Fibroblast of skin of abdomen (primary cell): ENCODE results near the gene CNTF.
A peak's percentile ranks its signal among the peaks of the same experiment; 100 is the strongest.

Experiments used
- DNase-seq: peaks from one replicate; pipeline ENCODE4 v3.0.0-alpha.2; 2013

CNTF gene

DNA sequence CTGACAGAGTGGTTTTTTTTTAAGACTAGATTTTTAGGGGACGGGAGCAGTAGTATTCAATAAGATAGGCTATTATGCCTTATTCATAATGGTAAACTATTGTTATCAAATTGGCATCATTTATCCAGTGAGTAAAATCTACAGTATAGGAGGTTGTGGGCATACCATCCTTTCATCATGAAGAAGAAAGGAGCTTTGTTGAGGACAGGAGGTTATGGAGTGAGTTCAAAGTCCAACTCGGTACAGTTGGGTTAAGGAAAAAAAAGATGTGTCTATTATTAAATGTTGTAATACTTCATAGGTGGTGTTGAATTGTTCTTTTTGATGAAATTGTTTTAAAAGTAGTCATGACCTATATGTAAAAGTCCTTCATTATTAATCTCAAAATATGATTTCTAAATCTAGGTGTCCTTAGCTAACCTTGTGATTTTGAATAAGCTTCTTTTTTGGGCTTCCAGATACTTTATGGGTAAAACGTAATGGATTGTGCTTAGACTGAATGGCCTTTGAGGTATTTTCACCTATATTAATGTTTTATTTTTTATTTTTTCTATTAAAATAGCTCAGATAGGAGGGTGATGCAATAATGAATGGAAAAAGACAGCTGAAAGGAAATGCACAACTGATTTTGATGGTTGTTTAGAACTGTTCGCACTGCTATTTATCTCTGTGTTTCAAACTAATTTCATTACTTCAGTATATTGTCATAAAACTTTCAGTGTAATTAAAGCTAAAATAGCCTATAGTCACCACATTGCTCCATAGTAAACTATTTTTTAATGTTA is 15.3 kb upstream of the CNTF start:
- no peak for DNase-seq

GRCh38 chr11:58608331-58608730 is 14.1 kb upstream of the CNTF start:
- DNase-seq, result no peak

- no peak for DNase-seq
These were observed 12.7 kb upstream of the CNTF start for GRCh38 chr11:58609723-58610122.

DNA sequence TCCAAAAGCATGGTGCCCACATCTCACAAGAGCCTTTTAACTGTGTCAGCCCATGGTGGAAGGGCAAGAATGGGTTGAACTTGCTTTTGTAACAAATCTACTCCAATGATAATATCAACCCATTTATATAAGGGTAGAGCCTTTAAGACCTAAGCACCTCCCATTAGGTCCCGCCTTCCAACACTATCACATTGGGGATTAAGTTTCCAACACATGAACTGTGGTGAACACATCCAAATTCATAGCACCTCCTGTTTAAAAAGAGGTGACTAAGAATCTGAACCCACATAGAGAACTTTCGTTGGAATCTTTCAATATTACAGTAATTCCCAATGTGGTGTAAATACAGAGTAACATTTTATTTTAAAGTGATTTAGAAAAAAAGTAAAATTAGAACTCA is 9.2 kb upstream of the CNTF start:
- no peak for DNase-seq

DNA sequence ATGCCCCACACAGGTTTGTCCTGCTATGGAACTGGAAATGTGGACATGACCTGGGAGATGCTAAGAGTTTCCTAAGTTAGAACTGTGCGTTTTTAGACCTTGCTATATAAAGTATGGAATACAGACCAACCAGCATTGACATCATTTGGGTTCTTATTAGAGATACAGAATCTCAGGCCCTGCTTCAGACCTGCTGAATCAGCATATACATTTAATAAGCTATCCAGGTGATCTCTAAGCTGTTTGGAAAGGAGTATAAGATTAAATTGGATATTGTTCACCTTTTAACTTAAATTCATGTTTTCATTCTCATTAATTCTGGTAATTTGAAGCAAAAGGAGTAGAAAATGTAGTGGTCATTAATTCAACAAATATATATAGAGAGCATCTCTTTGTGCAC is 6.9 kb upstream of the CNTF start:
- no peak for DNase-seq

DNA sequence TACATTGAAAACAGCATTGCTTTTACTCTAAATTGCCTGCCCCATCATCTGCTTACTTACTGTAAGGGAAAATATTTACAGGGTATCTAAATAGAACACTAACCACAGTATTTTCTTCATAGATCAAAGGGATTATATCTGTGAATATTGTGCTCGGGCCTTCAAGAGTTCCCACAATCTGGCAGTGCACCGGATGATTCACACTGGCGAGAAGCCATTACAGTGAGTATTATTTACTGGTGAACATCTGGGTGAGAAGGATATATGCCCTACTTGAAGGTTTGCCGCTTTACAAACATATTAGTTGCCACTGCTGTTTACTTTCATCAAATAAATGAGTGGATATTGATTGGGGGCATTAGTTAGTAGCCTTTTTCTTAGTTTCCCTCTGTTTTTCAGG is 5.9 kb upstream of the CNTF start:
- peak; percentile 85 for DNase-seq

DNA sequence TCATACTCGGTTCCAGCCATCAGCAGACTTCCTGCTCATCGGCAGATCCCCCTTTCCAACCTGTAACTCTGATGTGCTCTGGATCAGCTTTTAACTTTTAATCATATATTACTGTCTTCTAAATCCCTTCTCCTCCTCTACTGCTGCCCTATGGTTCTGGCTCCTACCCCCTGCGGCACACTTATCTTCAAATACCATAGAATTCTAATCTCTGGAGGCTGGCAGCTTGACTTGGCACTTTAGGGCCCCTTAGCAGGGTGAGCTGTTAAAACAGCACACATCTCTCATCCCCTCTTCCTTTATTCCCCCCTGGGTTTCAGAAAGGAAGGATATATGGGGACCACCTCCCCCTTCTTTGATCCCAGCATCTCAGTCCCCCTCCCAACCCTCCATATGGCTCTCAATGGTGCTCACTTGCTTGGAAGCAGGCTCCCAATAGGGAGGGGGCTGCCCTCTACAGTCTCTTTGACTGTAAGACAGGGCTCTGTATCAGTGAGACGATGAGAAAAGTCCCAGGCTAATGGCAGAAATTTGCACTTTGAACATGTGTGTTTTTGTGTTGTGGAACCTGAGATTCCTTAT is 4.4 kb upstream of the CNTF start:
- no peak for DNase-seq

DNA sequence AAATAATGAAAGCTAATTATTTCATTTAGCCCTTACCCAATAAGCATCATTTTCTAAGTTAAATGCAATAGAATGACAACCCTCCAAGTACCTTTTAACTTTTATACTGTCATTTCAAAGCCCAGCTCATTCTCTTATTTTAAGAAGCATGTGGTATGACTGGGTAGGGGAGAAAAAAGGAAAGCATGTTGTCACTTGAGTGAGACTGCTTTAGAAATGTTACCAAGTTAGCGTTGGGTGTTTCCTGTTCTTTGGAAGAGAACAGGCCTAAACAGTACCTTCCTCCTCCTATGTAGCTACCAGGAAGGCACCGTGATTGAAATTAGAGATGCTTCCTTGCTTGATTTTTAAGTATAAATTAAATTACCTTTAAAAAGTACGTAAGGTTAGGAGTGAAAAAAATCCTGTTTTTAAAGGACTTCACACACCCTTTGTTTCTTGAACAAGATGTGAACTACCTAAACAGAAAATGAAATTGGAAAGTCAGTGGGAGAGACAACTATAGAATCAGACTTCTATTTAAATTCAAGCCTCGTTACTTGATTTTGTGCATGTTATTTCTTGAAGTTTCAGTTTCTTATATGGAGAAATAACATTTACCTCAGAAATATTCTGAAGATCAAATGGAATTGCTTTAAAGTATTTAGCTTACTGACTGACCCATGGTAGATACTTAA is 741 bp upstream of the CNTF start:
- no peak for DNase-seq

GRCh38 chr11:58625086-58625485 is 2.6 kb downstream of the CNTF start:
- no peak for DNase-seq

DNA sequence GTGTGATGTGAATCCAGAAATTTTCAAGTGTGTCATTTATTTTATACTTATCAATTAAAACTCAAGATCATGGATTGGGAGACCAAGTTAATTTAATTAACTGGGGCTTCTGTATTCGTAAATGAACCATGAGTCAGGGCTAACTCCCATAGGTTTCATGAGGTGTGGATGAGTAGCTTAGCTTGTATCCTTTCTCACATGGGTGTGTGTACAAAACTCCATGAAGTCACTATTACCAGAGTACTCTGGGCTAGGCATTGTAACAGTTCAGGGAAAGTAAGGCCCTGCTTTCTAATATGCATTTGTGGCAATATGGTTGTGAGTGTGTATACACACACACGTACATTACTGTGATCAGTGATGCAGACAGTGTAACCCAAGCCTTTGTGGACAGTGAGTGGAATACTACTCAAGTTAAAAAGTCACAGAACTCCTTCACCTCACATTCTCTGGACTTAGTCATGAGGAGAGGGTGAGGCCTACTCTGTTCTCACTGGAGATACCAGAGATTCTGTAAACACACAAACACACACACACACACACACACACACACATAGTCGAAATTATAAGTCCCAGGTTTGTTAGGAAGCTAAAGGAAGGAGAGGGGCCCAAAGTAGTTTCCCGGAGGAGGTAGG is 3.5 kb downstream of the CNTF start:
- DNase-seq, result no peak

DNA sequence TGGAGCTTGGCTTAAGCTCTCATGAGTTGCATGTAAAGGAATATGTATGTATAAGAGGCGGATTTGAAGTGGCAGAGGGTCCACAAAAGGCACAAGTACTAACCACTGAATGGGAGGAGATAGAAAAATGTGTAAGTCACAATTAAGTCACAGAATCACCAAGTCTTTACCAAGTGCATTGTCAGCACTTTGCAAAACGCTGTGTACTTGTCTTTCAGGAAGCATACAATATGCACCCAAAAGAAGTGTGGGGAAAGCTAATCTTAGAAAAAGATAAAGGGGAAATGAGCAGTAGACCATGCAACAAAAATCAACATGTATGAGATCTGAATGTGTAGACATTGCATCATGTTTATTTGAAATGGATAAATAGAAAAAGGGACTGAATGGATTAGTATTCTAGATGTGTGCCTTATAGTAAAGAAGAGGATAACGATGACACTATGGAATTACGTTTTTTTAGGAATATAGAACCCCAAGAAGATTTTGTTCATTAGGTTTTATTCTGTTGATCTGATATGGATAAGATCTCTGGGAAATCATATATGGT is 4.5 kb downstream of the CNTF start:
- DNase-seq, result no peak

- DNase-seq, result no peak
These were observed 6.0 kb downstream of the CNTF start for GRCh38 chr11:58628446-58628845.

DNA sequence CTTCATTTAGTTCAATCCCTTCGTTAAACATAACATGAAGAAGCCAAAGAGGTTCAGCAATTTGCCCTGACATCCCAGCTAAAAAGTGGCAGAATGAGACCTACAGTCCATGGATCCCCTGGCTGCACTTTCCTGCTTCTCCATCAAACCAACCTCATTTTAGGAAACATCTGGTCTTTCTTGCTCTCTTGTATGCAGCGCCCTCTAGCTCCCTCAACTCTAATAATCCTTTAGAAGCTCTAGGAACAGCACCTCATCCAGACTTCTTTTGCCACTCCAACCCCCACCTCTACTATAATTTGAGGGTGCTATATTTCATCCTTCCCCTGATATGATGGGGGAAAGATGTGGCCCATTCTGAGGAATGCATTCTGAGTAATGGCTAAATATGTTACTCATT is 7.4 kb downstream of the CNTF start:
- peak; percentile 54 for DNase-seq

DNA sequence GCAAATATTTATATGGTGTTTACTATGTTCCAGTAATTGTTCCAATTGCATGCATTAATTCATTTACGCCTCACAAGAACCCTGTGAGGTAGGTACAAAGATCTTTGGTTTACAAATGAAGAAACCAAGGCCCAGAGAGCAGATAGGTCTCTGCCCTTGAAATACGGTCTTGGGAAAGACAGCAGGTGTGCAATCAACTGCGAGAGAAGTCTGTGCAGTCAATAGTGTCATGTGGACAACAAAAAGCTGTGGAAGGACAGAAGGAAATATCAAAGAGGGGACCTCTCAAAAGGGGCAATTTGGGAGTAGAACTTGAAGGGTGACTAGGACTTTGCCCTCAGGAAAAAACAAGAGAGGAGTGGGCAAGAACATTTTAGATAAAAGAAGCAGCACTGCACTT is 8.9 kb downstream of the CNTF start:
- DNase-seq, result no peak

GRCh38 chr11:58632510-58632909 is 10.0 kb downstream of the CNTF start:
- DNase-seq, result no peak

GRCh38 chr11:58636587-58636986 is 14.1 kb downstream of the CNTF start:
- no peak for DNase-seq

GRCh38 chr11:58637371-58637770 is 14.9 kb downstream of the CNTF start:
- DNase-seq, result no peak

DNA sequence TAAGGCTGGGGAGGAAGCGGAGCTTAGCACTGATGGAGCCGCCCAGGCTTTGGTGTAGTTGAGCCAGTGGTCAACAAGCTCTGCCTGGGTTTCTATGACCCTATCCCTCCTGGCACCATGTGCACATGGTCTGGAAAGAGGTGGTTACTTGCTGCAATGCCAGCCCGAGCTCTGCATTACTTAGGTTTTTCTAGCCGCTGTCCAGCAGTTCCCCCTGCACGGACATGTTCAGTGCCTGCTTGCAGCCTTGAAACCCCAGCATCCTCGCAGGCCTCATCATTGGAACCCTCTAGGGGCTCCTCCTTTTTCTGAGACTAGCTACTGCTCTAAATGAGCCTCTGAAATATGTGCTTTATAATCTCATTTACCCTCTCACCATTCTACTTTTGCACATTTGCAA is 16.6 kb downstream of the CNTF start:
- no peak for DNase-seq

GRCh38 chr11:58639669-58640068 is 17.2 kb downstream of the CNTF start:
- DNase-seq, result no peak

DNA sequence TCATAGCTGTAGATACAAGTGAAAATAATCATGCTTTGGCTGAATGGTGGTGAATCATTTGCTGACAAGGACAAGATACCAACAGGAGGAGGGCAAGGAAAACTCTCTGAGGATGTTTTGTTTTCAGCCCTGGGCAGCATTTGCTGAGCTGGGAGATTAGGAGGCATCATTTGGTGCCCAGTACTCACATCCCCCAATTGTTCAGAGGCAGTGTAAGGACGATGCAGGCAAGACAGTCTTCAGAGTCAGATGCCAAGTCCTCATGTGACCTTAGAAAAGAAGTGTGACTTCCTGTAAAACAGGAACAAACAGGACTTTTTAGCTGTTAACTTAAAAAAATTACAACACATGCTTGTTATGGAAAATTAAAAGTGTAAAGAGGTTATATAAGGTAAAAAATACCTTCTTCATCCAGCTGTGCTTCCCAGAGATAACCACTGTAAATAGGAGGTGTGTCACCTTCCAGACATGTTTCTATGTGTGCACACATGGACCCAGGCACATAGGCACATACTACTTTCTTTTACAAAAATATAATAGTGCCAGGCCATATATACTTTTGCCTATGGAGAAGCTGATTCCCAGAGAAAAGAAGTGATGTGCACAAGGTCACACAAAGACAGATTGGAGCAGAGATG is 18.0 kb downstream of the CNTF start:
- DNase-seq, result no peak

DNA sequence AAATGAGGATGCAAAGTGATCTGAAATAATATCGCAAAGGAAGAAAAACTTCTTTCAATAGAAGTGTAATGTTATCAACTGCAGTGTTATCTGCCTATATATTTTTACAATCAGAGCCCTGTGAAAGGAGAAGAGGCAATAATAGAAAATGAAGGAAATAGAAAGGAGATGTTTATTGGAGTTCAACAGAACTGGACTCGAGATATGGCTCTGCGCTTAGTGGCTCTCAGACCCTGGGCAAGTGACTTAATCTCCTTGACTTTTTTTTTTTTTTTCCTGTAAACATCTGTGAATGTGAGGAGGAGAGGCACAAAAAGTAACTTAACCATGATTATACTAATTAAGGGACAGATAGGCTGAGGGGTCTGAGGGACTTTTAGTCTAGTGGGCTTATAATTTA is 18.9 kb downstream of the CNTF start:
- no peak for DNase-seq

- DNase-seq, result no peak
These were observed 19.5 kb downstream of the CNTF start for GRCh38 chr11:58641803-58642581.
